ACHN (cell line): ENCODE measurements around the gene NUDT1.
"Not testable (repeated sequence)": the region's sequence is repeated elsewhere in the genome, so short reads cannot be mapped to it uniquely, and the experiment has no call there.

Experiments
- DNase-seq: peaks from one replicate; pipeline ENCODE4 v3.0.0-alpha.2; 2015
- in situ Hi-C: cut with HindIII; loops from 2 replicates; pipeline ENCODE4 v1.10.0; 2017; ENCODE audit warnings: low sequenced_read_pairs, low pct_ligation_motif_present, low pct_unique_long_range_greater_than_20kb

Gene NUDT1

GRCh38 chr7:2257046-2257551 lies 15.1 kb downstream of the NUDT1 start:
- in situ Hi-C loops, result no loop called here
- DNase-seq, result no peak

GRCh38 chr7:2257651-2258050 lies 15.6 kb downstream of the NUDT1 start:
- no peak for DNase-seq
- in situ Hi-C loops, result no loop called here

GRCh38 chr7:2258661-2259365 lies 16.8 kb downstream of the NUDT1 start:
- DNase-seq, result no peak
- in situ Hi-C loops, result no loop called here

GRCh38 chr7:2259480-2259879 lies 17.5 kb downstream of the NUDT1 start:
- DNase-seq, result no peak
- in situ Hi-C loops, result no loop called here

- in situ Hi-C loops, result no loop called here
- DNase-seq, result peak; percentile 58
Observed at GRCh38 chr7:2260820-2261219, 18.8 kb downstream of the NUDT1 start.

GRCh38 chr7:2261611-2262010 lies 19.6 kb downstream of the NUDT1 start:
- no peak for DNase-seq
- in situ Hi-C loops, result no loop called here

GRCh38 chr7:2263176-2263575 lies 21.1 kb downstream of the NUDT1 start:
- no peak for DNase-seq
- in situ Hi-C loops, result no loop called here

GRCh38 chr7:2264158-2264557 lies 22.1 kb downstream of the NUDT1 start:
- in situ Hi-C loops, result no loop called here
- no peak for DNase-seq

GRCh38 chr7:2266911-2267310 lies 24.9 kb downstream of the NUDT1 start:
- in situ Hi-C loops, result no loop called here
- DNase-seq, result no peak

- DNase-seq, in situ Hi-C loops: not testable (repeated sequence)
Observed at GRCh38 chr7:2269089-2269990, 27.3 kb downstream of the NUDT1 start.

- no peak for DNase-seq
- in situ Hi-C loops, result no loop called here
Observed at GRCh38 chr7:2269991-2270460, 28.0 kb downstream of the NUDT1 start.

- in situ Hi-C loops, result no loop called here
- no peak for DNase-seq
Observed at GRCh38 chr7:2270495-2270894, 28.5 kb downstream of the NUDT1 start.

GRCh38 chr7:2271273-2272026 lies 29.4 kb downstream of the NUDT1 start:
- in situ Hi-C loops, result no loop called here
- no peak for DNase-seq

- in situ Hi-C loops, result no loop called here
- no peak for DNase-seq
Observed at GRCh38 chr7:2272031-2272430, 30.0 kb downstream of the NUDT1 start.

GRCh38 chr7:2273866-2274265 lies 31.8 kb downstream of the NUDT1 start:
- in situ Hi-C loops, result no loop called here
- no peak for DNase-seq

- DNase-seq, result no peak
- in situ Hi-C loops, result no loop called here
Observed at GRCh38 chr7:2274666-2275065, 32.6 kb downstream of the NUDT1 start.

- in situ Hi-C loops, result no loop called here
- DNase-seq, result no peak
Observed at GRCh38 chr7:2275101-2275500, 33.1 kb downstream of the NUDT1 start.

- DNase-seq, result no peak
- in situ Hi-C loops, result no loop called here
Observed at GRCh38 chr7:2276107-2276506, 34.1 kb downstream of the NUDT1 start.

GRCh38 chr7:2278026-2278425 lies 36.0 kb downstream of the NUDT1 start:
- no peak for DNase-seq
- in situ Hi-C loops, result no loop called here
